SK-N-SH (cell line): Measurements from ENCODE around the gene CCND1. TPM values are rescaled to one million over a fixed set of nuclear protein-coding genes. Genes with fewer than 3 reads are reported as not detected.
A peak's percentile ranks its signal among the peaks of the same experiment; 100 is the strongest.

Source experiments
- CTCF ChIA-PET: fragments of 300-600, 350-600 bp; formaldehyde crosslinking; extraction: SDS; loops from one replicate; lab custom pipeline; 2021; lab: Yijun Ruan, JAX
- POLR2A ChIA-PET: fragments of 350-600 bp; sonication (Branson Sonifier 250); formaldehyde crosslinking; extraction: SDS; loops from one replicate; lab custom pipeline; 2020; ENCODE audit warnings: antibody characterized with exemption, inconsistent platforms; lab: Yijun Ruan, JAX
- DNase-seq: peaks from one replicate; pipeline ENCODE4 v3.0.0; 2012
- H2AFZ ChIP-seq: fragments of 200-600 bp; sonication (generic); 2 replicates; pipeline ENCODE4 v1.8.1; 2016; ENCODE audit warnings: antibody characterized with exemption, mild to moderate bottlenecking, low read depth
- H3F3A ChIP-seq: fragments of 200-600 bp; sonication (generic); replicated peaks from 2 replicates; pipeline ENCODE3; 2016; ENCODE audit warnings: antibody characterized with exemption, mild to moderate bottlenecking; ENCODE audit not compliant: insufficient read depth
- H3K27ac ChIP-seq, 2 experiments: fragments of 200-500 bp in 1 of 2; fragments of 200-600 bp in 1 of 2; sonication (Bioruptor generic) in 1 of 2; sonication (generic), shearing (Covaris generic) in 1 of 2; 2 replicates each; pipeline versions ENCODE4 v1.5.1 to v1.6.1; 2014 to 2016; ENCODE audit warnings: low read depth in 2 of 2, inconsistent platforms in 1 of 2, low read length in 1 of 2, mild to moderate bottlenecking in 1 of 2, mixed read lengths in 1 of 2
- H3K27me3 ChIP-seq: fragments of 200-600 bp; sonication (generic), shearing (Covaris generic); 2 replicates; pipeline ENCODE4 v1.6.1; 2016; ENCODE audit warnings: mixed run types; ENCODE audit not compliant: insufficient read depth
- H3K36me3 ChIP-seq, 2 experiments: fragments of 200-500 bp in 1 of 2; fragments of 200-600 bp in 1 of 2; sonication (Bioruptor generic) in 1 of 2; sonication (generic) in 1 of 2; replicated peaks in 1 of 2; 2 replicates each; pipeline versions ENCODE3 to v1.5.1; 2014 to 2016; ENCODE audit warnings: low read length in 1 of 2, mild to moderate bottlenecking in 1 of 2; ENCODE audit not compliant: insufficient read depth in 2 of 2, control insufficient read depth in 1 of 2
- H3K4me1 ChIP-seq, 2 experiments: fragments of 200-500 bp in 1 of 2; fragments of 200-600 bp in 1 of 2; sonication (Bioruptor generic) in 1 of 2; sonication (generic), shearing (Covaris generic) in 1 of 2; 2 replicates each; pipeline versions ENCODE4 v1.5.1 to v1.6.1; 2014 to 2016; ENCODE audit warnings: low read depth in 1 of 2, low read length in 1 of 2, mixed run types in 1 of 2; ENCODE audit not compliant: insufficient read depth in 2 of 2, control insufficient read depth in 1 of 2
- H3K4me2 ChIP-seq: fragments of 200-600 bp; sonication (generic), shearing (Covaris generic); 2 replicates; pipeline ENCODE4 v1.6.1; 2017; ENCODE audit warnings: mixed run types
- H3K4me3 ChIP-seq, 2 experiments: fragments of 200-500 bp in 1 of 2; fragments of 200-600 bp in 1 of 2; sonication (Bioruptor generic) in 1 of 2; sonication (generic), shearing (Covaris generic) in 1 of 2; 2 replicates each; pipeline versions ENCODE4 v1.5.1 to v1.8.1; 2014 to 2016; ENCODE audit warnings: low read depth in 2 of 2, inconsistent platforms in 1 of 2, low read length in 1 of 2, mild to moderate bottlenecking in 1 of 2, mixed read lengths in 1 of 2, moderate library complexity in 1 of 2
- H3K79me2 ChIP-seq: fragments of 200-600 bp; sonication (generic); 2 replicates; pipeline ENCODE4 v1.8.1; 2017; ENCODE audit warnings: mild to moderate bottlenecking; ENCODE audit not compliant: insufficient read depth
- H3K9ac ChIP-seq: fragments of 200-600 bp; sonication (generic); 2 replicates; pipeline ENCODE4 v1.6.1; 2017; ENCODE audit warnings: mixed run types
- H3K9me2 ChIP-seq: fragments of 200-600 bp; sonication (generic); 2 replicates; pipeline ENCODE4 v1.6.1; 2017; ENCODE audit warnings: mixed run types
- H3K9me3 ChIP-seq: fragments of 200-600 bp; sonication (generic); 2 replicates; pipeline ENCODE4 v1.6.1; 2017; ENCODE audit warnings: mixed run types, mild to moderate bottlenecking, moderate library complexity
- H4K20me1 ChIP-seq: fragments of 200-600 bp; sonication (generic); 2 replicates; pipeline ENCODE4 v1.6.1; 2017; ENCODE audit warnings: mild to moderate bottlenecking, mixed run types; ENCODE audit not compliant: insufficient read depth
- EP300 ChIP-seq, 2 experiments: IDR thresholded peaks; 2 replicates each; pipeline versions ENCODE4 v1.4.0 to v1.6.1; 2012; ENCODE audit warnings: borderline replicate concordance in 1 of 2, low read depth in 1 of 2, low read length in 1 of 2
- FOSL2 ChIP-seq: IDR thresholded peaks from 2 replicates; pipeline ENCODE4 v1.4.0; 2012; ENCODE audit warnings: low read depth, mild to moderate bottlenecking, moderate library complexity, borderline replicate concordance
- FOXM1 ChIP-seq: IDR thresholded peaks from 2 replicates; pipeline ENCODE4 v1.4.0; 2012; ENCODE audit warnings: low read depth, mild to moderate bottlenecking
- JUND ChIP-seq: IDR thresholded peaks from 2 replicates; pipeline ENCODE4 v1.4.0; 2012
- MXI1 ChIP-seq: IDR thresholded peaks from 2 replicates; pipeline ENCODE4 v1.6.1; 2012; ENCODE audit warnings: mild to moderate bottlenecking, low read depth, low read length, improper control_type of control experiment
- NRF1 ChIP-seq: IDR thresholded peaks from 2 replicates; pipeline ENCODE4 v1.6.1; 2012; ENCODE audit warnings: low read depth, mild to moderate bottlenecking, low read length
- POLR2AphosphoS5 ChIP-seq: IDR thresholded peaks from 2 replicates; pipeline ENCODE4 v1.6.1; 2012; ENCODE audit warnings: low read depth, low read length
- RAD21 ChIP-seq: IDR thresholded peaks from 2 replicates; pipeline ENCODE4 v1.6.1; 2012; ENCODE audit warnings: mild to moderate bottlenecking, low read length
- RCOR1 ChIP-seq: fragments of 150-350 bp; IDR thresholded peaks from 2 replicates; pipeline ENCODE4 v1.6.1; 2017; ENCODE audit warnings: antibody characterized with exemption, low read length
- RFX5 ChIP-seq: IDR thresholded peaks from 2 replicates; pipeline ENCODE4 v1.6.1; 2012; ENCODE audit warnings: mild to moderate bottlenecking, improper control_type of control experiment, low read length
- RXRA ChIP-seq: IDR thresholded peaks from 2 replicates; pipeline ENCODE4 v1.4.0; 2012; ENCODE audit warnings: low read depth, mild to moderate bottlenecking, borderline replicate concordance
- TCF12 ChIP-seq: IDR thresholded peaks from 2 replicates; pipeline ENCODE4 v1.4.0; 2012
- YY1 ChIP-seq: IDR thresholded peaks from 2 replicates; pipeline ENCODE4 v1.4.0; 2012; ENCODE audit warnings: low read depth, mild to moderate bottlenecking
- WGBS: methylation state at CpG from one replicate; pipeline ENCODE4 v1.1.6; 2017; ENCODE audit warnings: low lambda C conversion rate; 5-methylcytosine and 5-hydroxymethylcytosine counted together
- polyA plus RNA-seq, 3 experiments: library from polyadenylated mRNA; depleted of rRNA; stranded (reverse); fragments of >200 nt; gene quantifications; 2 replicates each; pipeline ENCODE4 v1.2.3, GENCODE V29; 2012
- TF ChIP-seq, protein P1 (sequence below): IDR thresholded peaks from 2 replicates; pipeline ENCODE4 v1.4.0; 2012; ENCODE audit warnings: low read depth
- TF ChIP-seq, protein P2 (sequence below): IDR thresholded peaks from 2 replicates; pipeline ENCODE4; 2012
- TF ChIP-seq, protein P3 (sequence below): fragments of 150-350 bp; IDR thresholded peaks from 2 replicates; pipeline ENCODE4 v1.6.1; 2016; ENCODE audit warnings: mild to moderate bottlenecking, low read depth, low read length
- TF ChIP-seq, protein P4 (sequence below): IDR thresholded peaks from 2 replicates; pipeline ENCODE4 v1.4.0; 2012; ENCODE audit warnings: low read depth, borderline replicate concordance

CCND1 gene
- polyA plus RNA-seq, 1 of the 3 experiments (the other 2 are of a cell fraction), result 242 TPM

DNA sequence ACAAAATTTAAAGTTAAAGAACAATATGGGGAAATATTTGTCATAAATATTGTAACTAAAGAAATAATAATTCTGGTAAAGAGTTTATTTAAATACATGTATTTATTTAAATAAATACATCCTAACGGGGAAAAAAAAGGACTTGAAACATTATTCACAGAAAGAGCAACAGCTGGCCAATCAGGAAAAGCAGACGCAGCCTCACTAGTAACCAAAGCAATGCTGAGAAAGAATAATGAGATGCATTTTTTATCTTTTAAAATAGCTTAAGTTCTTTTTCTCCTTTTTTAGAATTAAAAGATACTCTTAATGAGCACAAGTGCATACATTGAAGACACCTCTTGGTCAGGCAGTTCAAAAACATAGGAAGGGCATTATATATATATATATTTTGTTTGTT lies 36.8 kb downstream of the CCND1 start:
- Histone ChIP-seq H3K36me3 (peaks cover 0 to 2% of the 10 kb centered on the region in 2 experiments), H4K20me1 (peaks cover 18% of the 10 kb centered on the region), H3K4me3 (no peak overlapping the region)
- TF ChIP-seq RFX5, result peak; percentile 79
- no peak for TF ChIP-seq TCF12
- TF ChIP-seq, protein P1, sequence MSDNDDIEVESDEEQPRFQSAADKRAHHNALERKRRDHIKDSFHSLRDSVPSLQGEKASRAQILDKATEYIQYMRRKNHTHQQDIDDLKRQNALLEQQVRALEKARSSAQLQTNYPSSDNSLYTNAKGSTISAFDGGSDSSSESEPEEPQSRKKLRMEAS, result no peak
- TF ChIP-seq, all 33 proteins: peak for 1
- Histone ChIP-seq H3K9me3 (no peaks in the 10 kb centered on the region), H3K27ac (no peak overlapping the region), H3K79me2 (peaks cover 25% of the 10 kb centered on the region), H3K27me3 (no peaks in the 10 kb centered on the region), H3K9ac (no peak overlapping the region), H2AFZ (no peak overlapping the region), H3F3A (peaks cover 20% of the 10 kb centered on the region), H3K4me1 (peaks cover 6 to 17% of the 10 kb centered on the region in 2 experiments; a peak in 2 of 4 replicates), H3K9me2 (no peaks in the 10 kb centered on the region), H3K4me2 (no peak overlapping the region)
- DNase-seq, result no peak
- ChIA-PET POLR2A (no interaction called here), CTCF (interaction anchor here (0.8 to 2.4 kb wide), 8 partner anchors 8 to 576 kb away, joined by 3 to 13 read pairs (median 4); no protein-coding TSS in a partner anchor)
- 96% methylated on average over 2 of the region's 2 CpGs for whole genome bisulfite sequencing

DNA sequence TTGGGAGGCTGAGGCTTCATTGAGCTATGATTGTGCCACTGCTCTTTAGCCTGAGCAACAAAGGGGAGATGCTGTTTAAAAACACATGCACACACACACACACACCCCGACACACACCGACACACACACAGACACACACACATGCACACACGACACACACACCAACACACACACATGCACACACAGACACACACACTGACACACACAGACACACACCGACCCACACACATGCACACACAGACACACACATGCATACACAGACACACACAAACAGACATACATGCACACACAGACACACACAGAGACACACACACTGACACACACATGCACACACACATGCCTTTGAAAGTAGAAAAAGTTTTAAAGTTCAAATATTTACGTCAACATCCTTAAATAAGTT lies 39.7 kb downstream of the CCND1 start:
- no peaks in the 10 kb centered on the region for H3K9me3 ChIP-seq
- POLR2A ChIA-PET, result no interaction called here
- 94% methylated on average over 5 of the region's 5 CpGs for WGBS
- H3K4me2 ChIP-seq, result no peak overlapping the region
- H3K9me2 ChIP-seq, result no peaks in the 10 kb centered on the region
- no peak for DNase-seq
- H3K4me1 ChIP-seq, result peaks cover 0 to 3% of the 10 kb centered on the region in 2 experiments; a peak in 2 of 4 replicates
- no peak overlapping the region for H3K27ac ChIP-seq
- H4K20me1 ChIP-seq, result no peaks in the 10 kb centered on the region
- no peak overlapping the region for H3K4me3 ChIP-seq
- CTCF ChIA-PET, result interaction anchor here (0.6 to 1.2 kb wide), 3 partner anchors 11 to 511 kb away, joined by 3 read pairs; no protein-coding TSS in a partner anchor
- TF ChIP-seq, protein P2, sequence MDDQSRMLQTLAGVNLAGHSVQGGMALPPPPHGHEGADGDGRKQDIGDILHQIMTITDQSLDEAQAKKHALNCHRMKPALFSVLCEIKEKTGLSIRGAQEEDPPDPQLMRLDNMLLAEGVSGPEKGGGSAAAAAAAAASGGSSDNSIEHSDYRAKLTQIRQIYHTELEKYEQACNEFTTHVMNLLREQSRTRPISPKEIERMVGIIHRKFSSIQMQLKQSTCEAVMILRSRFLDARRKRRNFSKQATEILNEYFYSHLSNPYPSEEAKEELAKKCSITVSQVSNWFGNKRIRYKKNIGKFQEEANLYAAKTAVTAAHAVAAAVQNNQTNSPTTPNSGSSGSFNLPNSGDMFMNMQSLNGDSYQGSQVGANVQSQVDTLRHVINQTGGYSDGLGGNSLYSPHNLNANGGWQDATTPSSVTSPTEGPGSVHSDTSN, result no peak
- TF ChIP-seq RAD21, result no peak
- TF ChIP-seq RCOR1, result no peak
- no peak for TF ChIP-seq YY1
- no peak for TF ChIP-seq NRF1
- TF ChIP-seq FOXM1, result no peak
- TF ChIP-seq FOSL2, result no peak
- no peak for TF ChIP-seq EP300 (IDR thresholded peaks at IDR 0.05; ENCODE audit: borderline replicate concordance in 1 of 2, low read depth in 1 of 2, low read length in 1 of 2)
- H3K36me3 ChIP-seq, result no peaks in the 10 kb centered on the region
- no peaks in the 10 kb centered on the region for H3K79me2 ChIP-seq
- H2AFZ ChIP-seq, result no peak overlapping the region
- no peaks in the 10 kb centered on the region for H3K27me3 ChIP-seq
- H3K9ac ChIP-seq, result no peak overlapping the region
- peaks cover 14% of the 10 kb centered on the region for H3F3A ChIP-seq

DNA sequence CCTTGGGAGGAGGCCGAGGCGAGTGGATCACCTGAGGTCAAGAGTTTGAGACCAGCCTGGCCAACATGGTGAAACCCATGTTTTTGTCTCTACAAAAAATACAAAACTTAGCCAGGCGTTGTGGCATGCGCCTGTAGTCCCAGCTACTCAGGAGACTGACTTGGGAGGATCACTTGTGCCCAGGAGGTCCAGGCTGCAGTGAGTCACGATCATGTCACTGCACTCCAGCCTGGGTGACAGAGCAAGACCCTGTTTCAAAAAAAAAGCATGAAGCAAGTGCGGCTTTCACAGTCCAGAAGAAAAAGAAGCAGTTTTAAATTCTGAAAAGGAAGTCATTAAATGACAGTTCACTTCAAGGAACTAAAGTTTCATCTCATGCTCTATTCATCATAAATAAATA lies 41.3 kb downstream of the CCND1 start:
- Histone ChIP-seq H4K20me1 (no peaks in the 10 kb centered on the region), H3K4me1 (no peaks in the 10 kb centered on the region; a peak in 1 of 4 replicates), H3K9ac (no peak overlapping the region), H3K36me3 (no peaks in the 10 kb centered on the region), H3K9me3 (no peaks in the 10 kb centered on the region), H3K9me2 (no peaks in the 10 kb centered on the region), H2AFZ (no peak overlapping the region), H3K4me3 (no peak overlapping the region), H3K79me2 (no peaks in the 10 kb centered on the region), H3F3A (peaks cover 7% of the 10 kb centered on the region), H3K4me2 (no peak overlapping the region), H3K27me3 (no peaks in the 10 kb centered on the region), H3K27ac (no peak overlapping the region)
- no peak for DNase-seq
- 76% methylated on average over 6 of the region's 6 CpGs for WGBS
- CTCF ChIA-PET, result interaction anchor here (1.1 to 4.9 kb wide), 2 partner anchors 228 to 581 kb away, joined by 3 to 55 read pairs; no protein-coding TSS in a partner anchor
- POLR2A ChIA-PET, result no interaction called here
- TF ChIP-seq, protein P2, result no peak
- TF ChIP-seq RXRA (no peak), MXI1 (no peak), POLR2AphosphoS5 (no peak), JUND (no peak)
- TF ChIP-seq, protein P3, sequence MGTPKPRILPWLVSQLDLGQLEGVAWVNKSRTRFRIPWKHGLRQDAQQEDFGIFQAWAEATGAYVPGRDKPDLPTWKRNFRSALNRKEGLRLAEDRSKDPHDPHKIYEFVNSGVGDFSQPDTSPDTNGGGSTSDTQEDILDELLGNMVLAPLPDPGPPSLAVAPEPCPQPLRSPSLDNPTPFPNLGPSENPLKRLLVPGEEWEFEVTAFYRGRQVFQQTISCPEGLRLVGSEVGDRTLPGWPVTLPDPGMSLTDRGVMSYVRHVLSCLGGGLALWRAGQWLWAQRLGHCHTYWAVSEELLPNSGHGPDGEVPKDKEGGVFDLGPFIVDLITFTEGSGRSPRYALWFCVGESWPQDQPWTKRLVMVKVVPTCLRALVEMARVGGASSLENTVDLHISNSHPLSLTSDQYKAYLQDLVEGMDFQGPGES, result no peak
- TF ChIP-seq, protein P4, sequence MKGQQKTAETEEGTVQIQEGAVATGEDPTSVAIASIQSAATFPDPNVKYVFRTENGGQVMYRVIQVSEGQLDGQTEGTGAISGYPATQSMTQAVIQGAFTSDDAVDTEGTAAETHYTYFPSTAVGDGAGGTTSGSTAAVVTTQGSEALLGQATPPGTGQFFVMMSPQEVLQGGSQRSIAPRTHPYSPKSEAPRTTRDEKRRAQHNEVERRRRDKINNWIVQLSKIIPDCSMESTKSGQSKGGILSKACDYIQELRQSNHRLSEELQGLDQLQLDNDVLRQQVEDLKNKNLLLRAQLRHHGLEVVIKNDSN, result no peak
